ENCODE measurements around the gene WEE2.

- TF ChIP-seq YY1 (IDR thresholded peaks at IDR 0.05; ENCODE audit: borderline replicate concordance in 1 of 3, control insufficient read depth in 1 of 3, extremely low read depth in 1 of 3, insufficient read depth in 3 of 3, insufficient read length in 1 of 3, insufficient replicate concordance in 2 of 3, low read depth in 1 of 3, low read length in 2 of 3) (no peak), RBBP5 (IDR thresholded peaks at IDR 0.05; ENCODE audit: borderline replicate concordance, insufficient read depth, low read length, poor library complexity, severe bottlenecking) (no peak), PKNOX1 (IDR thresholded peaks at IDR 0.05) (no peak), PHB2 (IDR thresholded peaks at IDR 0.05; ENCODE audit: low read depth) (no peak), EZH2 (IDR thresholded peaks at IDR 0.05; ENCODE audit: borderline replicate concordance, low read depth, low read length) (no peak), NR2C2 (CRISPR knock-in tag; IDR thresholded peaks at IDR 0.05) (no peak), NR2C2 (tag; IDR thresholded peaks at IDR 0.05) (no peak), RCOR1 (IDR thresholded peaks at IDR 0.05; ENCODE audit: borderline replicate concordance in 1 of 2, low read depth in 2 of 2, low read length in 2 of 2) (no peak), RBM15 (IDR thresholded peaks at IDR 0.05; ENCODE audit: insufficient read depth, low read length) (no peak), HMGXB4 (CRISPR knock-in tag; IDR thresholded peaks at IDR 0.05) (no peak)
- TF ChIP-seq, protein P1, sequence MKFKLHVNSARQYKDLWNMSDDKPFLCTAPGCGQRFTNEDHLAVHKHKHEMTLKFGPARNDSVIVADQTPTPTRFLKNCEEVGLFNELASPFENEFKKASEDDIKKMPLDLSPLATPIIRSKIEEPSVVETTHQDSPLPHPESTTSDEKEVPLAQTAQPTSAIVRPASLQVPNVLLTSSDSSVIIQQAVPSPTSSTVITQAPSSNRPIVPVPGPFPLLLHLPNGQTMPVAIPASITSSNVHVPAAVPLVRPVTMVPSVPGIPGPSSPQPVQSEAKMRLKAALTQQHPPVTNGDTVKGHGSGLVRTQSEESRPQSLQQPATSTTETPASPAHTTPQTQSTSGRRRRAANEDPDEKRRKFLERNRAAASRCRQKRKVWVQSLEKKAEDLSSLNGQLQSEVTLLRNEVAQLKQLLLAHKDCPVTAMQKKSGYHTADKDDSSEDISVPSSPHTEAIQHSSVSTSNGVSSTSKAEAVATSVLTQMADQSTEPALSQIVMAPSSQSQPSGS (CRISPR knock-in tag; IDR thresholded peaks at IDR 0.05): no peak
Observed at GRCh38 chr7:141666071-141666470, 42.1 kb upstream of the WEE2 start.

All from K562 (cell line).